H7 (cell line): ENCODE measurements around the gene CFAP92. TPM values are rescaled to one million over a fixed set of nuclear protein-coding genes. Genes with fewer than 3 reads are reported as not detected.
"Not testable (repeated sequence)": the region's sequence is repeated elsewhere in the genome, so short reads cannot be mapped to it uniquely, and the experiment has no call there.

Experiments
- DNase-seq: peaks from one replicate; pipeline ENCODE4 v3.0.0; 2012
- H3K27me3 ChIP-seq: 2 replicates; pipeline ENCODE4 v1.6.0; 2011; ENCODE audit warnings: mild to moderate bottlenecking, low read length; ENCODE audit not compliant: control insufficient read depth, insufficient read depth
- H3K36me3 ChIP-seq: replicated peaks from 2 replicates; pipeline ENCODE4 v1.5.1; 2011; ENCODE audit warnings: low read length; ENCODE audit not compliant: control insufficient read depth, insufficient read depth
- H3K4me3 ChIP-seq: 2 replicates; pipeline ENCODE4 v1.5.1; 2011; ENCODE audit warnings: low read depth, mild to moderate bottlenecking, control low read depth, low read length, moderate library complexity; ENCODE audit not compliant: insufficient read depth
- total RNA-seq: library from RNA; depleted of rRNA; stranded (reverse); fragments of >200 nt; shearing (Covaris generic); gene quantifications from 2 replicates; pipeline ENCODE4 v1.2.3, GENCODE V29; 2014

CFAP92 gene
- total RNA-seq, 1 experiment from 2014 or later = 0.87 TPM

DNA sequence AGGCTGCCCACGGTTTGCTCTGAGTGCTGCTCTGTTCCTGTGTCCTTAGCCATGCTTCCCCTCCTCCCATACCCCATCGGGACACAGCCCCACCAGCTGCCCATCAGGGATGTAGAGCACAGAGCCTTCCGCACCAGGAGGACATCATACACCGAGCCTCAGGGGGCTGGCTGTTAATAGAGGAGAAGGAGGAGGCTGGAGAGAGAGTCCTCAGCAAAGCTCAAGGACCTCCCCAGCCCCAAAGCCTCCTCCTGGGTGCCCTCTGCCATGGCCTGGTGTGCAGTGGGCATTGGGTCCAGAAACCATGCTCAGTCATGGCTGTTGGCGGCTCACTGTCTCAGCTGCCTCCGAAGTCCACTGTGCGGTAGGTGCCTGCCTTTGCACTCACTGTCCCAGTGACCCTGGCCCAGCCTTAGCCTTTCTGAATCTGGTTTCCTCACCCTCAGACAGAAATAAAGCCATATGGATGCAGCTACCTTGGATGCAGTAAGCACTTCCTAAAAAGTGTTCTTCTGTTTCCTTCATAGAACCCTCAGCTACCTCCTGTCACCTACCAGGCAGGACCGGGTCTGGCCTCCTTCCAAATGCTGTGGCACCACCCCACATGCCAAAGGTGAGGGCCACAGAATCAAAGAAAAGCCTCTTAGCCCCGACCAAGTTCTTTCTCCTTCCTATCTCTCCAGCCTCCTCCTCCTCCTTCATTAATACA is 60.5 kb downstream of the CFAP92 start:
- Histone ChIP-seq H3K36me3 (no peaks in the 10 kb centered on the region), H3K27me3 (no peaks in the 10 kb centered on the region), H3K4me3 (no peak overlapping the region)
- DNase-seq = no peak

DNA sequence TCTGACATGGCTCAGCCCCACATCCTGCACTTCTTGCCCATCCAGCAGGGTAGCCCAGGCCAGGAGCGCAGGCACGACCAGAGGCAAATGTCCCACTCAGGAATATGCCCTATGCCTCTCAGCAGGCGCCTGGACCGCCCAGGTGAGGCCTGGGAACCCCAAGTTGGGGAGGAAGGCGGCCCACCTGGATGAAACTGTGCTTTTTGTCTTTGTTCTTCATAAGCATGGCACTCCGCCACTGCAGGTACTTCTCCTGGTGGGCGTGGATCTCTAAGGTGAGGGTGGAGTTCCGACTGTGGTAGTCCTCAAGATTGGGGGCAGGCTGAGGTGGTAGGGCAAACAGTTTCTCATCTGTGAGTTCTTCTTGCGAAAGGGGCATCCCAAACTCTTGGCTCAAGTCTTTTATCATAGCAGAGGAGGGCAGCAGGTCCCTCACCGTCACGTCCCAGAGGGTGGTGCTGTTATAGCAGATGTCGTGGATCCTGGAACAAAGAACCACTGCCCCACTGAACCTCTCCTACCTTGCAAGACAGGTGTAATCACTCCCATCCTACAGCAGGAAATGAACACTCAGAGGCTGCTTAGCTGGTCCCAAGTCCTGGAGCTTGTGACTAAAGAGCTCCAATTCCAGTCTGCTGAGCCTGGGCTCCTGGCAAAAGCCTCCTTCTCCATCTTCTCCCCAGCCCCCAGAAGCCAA is 61.2 kb downstream of the CFAP92 start:
- Histone ChIP-seq H3K27me3 (no peaks in the 10 kb centered on the region), H3K36me3 (no peaks in the 10 kb centered on the region), H3K4me3 (no peak overlapping the region)
- DNase-seq = peak; percentile 37

DNA sequence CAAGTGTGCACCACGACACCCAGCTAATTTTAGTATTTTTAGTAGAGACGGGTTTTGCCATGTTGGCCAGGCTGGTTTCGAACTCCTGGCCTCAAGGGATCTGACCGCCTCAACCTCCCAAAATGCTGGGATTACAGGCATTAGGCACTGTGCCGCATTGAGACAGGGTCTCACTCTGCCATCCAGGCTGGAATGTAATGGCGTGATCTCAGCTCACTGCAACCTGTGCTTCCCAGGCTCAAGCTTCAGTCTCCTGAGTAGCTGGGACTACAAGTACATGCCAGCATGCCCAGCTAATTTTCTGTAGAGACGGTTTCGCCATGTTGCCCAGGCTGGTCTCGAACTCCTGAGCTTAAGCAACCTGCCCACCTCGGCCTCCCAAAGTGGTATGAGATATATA is 62.8 kb downstream of the CFAP92 start:
- no peak for DNase-seq
- Histone ChIP-seq H3K4me3 (no peak overlapping the region), H3K27me3 (no peaks in the 10 kb centered on the region), H3K36me3 (no peaks in the 10 kb centered on the region)

DNA sequence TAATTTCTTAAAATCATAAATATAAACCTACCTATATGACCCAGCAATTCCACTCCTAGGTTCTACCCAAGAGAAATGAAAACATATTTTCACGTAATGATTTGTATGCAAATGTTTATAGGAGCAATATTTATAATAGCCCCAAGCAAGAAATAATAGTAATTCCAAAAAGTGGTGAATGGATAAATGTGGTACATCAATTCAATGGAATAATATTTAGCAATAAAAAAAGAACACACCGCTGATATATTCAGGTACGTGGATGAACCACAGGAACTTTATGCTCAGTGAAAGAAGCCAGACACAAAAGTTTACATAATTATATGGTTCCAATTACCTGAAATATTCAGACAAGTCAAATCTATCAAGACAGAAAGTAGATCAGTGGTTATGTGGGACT is 64.5 kb downstream of the CFAP92 start:
- no peak for DNase-seq
- Histone ChIP-seq H3K27me3 (no peaks in the 10 kb centered on the region), H3K4me3 (no peak overlapping the region), H3K36me3 (no peaks in the 10 kb centered on the region)

DNA sequence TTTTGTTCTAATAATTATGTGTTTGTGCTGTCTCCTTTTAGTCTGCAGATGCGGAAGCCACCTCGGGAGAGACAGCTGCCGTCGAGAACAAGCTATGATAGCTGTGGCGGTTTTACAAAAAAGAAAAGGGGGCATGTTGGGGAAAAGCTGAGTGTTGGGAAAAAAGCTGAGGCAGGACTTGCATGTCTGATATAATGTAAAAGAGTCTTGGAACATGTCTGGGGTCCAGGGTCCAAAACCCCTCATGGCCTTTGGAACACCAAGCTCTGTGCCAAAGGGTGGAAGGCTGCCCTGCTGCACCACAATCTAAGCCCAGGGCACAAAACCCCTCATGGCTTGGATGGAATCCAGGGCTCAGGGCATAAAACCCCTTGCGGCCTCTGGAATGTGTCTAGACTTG is 69.9 kb downstream of the CFAP92 start:
- not testable (repeated sequence) for DNase-seq

DNA sequence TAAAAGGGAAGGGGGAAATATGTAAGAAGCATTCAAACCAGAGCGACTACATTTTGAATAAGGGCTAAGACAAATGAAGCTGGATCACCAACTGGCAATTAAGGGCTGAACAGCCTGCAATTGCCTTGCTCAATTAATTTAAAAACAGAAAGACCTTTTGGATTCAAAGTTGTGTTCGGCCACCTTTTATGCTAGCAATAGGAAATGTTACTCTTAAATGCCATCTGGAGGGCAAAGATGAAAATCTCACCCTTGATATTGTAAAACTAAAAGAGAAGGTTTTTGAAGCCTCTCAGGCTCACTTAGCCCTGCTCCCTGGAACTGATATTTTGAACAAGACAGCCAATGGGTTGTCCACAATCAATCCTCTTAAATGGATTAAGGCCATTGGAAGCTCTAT is 70.3 kb downstream of the CFAP92 start:
- DNase-seq = no peak
- H3K4me3 ChIP-seq = no peak overlapping the region
- no peaks in the 10 kb centered on the region for H3K27me3 ChIP-seq
- H3K36me3 ChIP-seq = no peaks in the 10 kb centered on the region

More for the DNA sequence above, 69.9 kb downstream of the CFAP92 start:
- not testable (repeated sequence) for H3K27me3 ChIP-seq, H3K4me3 ChIP-seq, H3K36me3 ChIP-seq

DNA sequence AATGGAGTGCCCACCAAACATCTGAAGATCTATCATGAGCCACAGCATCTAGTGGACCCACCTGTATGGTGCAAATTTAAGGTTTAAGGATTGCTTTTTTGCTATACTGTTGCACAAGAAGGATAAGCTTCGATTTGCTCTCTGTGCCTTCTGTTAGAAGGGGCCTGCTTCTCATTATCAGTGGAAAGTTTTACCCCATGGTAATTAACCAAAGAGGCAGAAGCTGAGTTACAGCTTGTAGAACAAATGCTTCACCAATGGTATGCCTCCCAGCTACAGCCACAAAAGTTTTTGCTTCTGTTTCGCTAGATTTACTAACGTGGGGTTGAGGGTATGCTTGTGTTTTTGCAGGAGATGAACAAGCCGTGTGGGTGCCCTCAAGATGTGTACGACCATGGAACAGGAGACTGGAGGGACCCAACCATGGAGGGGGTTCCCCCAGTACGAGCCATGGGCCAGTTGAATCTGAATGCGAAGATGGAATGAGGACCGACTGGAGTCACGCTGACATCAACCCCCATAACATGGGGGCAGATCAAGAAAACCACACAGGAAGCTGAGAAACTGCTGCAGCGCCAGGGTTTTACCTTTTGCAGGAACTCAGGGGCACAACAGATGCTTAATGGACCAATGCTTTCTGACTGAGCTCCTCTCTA is 70.9 kb downstream of the CFAP92 start:
- Histone ChIP-seq H3K4me3 (no peak overlapping the region), H3K36me3 (no peaks in the 10 kb centered on the region), H3K27me3 (no peaks in the 10 kb centered on the region)
- DNase-seq = no peak

DNA sequence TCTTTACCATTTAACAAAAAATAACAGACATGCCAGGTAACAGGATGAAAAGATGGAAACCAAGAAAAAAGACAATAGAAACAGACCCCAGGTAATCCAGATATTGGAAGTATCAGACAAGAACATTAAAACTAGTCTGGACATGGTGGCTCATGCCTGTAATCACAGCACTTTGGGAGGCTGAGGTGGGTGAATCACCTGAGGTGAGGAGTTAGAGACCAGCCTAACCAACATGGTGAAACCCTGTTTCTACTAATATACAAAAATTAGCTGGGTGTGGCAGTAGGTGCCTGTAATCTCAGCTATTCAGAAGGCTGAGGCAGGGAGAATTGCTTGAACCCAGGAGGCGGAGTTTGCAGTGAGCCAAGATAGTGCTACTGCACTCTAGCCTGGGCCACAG is 73.9 kb downstream of the CFAP92 start:
- Histone ChIP-seq H3K4me3 (no peak overlapping the region), H3K27me3 (no peaks in the 10 kb centered on the region), H3K36me3 (peaks cover 11% of the 10 kb centered on the region)
- DNase-seq = no peak

DNA sequence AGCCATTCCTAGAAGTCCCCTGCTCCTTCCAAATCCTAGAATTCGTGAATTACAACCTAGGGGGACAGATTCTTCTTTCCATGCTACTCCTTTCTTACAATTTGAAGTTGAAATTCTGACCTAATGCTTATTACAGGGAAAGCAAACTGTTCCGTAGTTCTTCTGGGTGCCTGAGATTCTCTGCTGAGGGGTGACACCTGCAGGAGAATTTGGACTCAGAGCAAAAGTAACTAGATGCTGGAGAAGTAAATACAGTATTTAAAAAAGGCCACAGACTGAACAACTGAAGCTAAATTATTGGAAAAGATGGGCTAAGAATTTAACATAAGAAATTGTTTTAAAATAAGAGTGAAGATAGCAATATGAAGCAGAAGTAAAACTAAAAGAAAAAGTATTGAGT is 76.6 kb downstream of the CFAP92 start:
- no peak for DNase-seq
- no peaks in the 10 kb centered on the region for H3K27me3 ChIP-seq
- H3K4me3 ChIP-seq = no peak overlapping the region
- peaks cover 28% of the 10 kb centered on the region for H3K36me3 ChIP-seq

DNA sequence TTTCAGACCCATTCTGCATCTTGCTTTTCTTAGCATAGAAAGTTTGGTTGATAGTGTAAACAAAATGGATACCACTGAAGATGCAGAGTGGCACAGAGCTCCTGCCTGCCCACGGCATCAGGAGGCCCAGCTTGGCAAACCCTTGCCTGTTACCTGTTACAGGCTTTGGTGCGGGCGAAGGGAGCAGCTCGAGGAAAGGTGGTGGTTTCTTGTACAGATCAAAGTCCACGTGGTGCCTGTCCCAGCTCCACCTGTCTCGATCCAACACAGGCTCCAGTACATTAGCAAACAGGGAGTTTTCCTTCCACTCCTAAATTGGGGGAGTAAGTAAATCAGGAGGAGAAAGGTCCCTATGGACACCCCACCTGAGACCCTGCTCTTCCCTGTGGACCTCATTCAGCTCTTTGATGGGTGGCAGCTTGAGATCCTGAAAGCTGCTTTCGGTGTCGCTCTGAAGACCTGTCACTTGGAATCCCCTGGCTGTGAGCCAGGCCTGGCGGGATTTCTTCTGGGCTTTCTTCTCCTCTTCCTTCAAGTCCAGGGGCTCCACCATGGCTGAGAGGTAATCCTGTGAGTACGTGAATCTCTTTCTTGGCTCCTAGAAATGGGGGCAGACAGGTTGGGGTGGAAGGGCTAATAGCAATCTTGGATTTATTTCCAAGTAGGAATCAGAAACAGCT is 78.8 kb downstream of the CFAP92 start:
- DNase-seq = no peak
- H3K36me3 ChIP-seq = peaks cover 35% of the 10 kb centered on the region
- no peaks in the 10 kb centered on the region for H3K27me3 ChIP-seq
- H3K4me3 ChIP-seq = no peak overlapping the region

DNA sequence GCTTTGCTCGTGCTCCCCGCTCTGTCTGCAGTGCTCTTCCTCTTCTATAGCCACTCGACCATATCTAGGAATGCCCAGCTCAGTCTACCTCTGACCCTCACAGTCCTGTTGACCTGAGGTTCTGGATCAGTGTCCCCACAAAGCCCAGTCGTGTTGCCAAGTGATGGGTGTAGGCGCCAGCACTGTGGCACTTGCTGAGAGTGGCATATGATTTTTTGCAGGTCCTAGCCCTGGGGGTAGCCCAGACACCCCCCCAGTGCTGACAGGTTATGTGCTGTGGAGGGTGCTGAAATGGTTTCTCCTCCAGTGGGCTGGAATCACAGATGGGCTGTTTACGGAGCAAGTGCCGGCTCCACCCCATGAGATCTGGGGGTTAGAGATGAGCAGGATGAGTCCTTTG is 82.0 kb downstream of the CFAP92 start:
- no peak overlapping the region for H3K4me3 ChIP-seq
- H3K36me3 ChIP-seq = peaks cover 42% of the 10 kb centered on the region
- no peaks in the 10 kb centered on the region for H3K27me3 ChIP-seq
- DNase-seq = no peak

DNA sequence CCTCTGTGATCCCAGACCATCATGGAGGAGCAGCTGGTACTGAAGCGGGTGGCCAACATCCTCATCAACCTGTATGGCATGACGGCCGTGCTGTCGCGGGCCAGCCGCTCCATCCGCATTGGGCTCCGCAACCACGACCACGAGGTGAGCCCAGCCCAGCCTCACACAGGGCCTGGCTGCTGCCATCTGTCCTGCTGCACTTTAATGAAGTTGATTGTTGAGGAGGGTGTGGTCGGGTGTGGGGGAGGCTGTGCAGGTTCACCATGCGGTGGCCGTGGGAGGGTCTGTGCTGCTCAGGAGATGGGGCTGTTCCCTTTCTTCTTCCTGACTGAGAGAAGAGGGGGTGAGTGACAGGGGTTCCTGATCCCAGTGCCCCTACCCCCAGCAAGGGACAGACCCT is 83.9 kb downstream of the CFAP92 start:
- DNase-seq = no peak
- H3K36me3 ChIP-seq = peaks cover 40% of the 10 kb centered on the region
- no peaks in the 10 kb centered on the region for H3K27me3 ChIP-seq
- no peak overlapping the region for H3K4me3 ChIP-seq

DNA sequence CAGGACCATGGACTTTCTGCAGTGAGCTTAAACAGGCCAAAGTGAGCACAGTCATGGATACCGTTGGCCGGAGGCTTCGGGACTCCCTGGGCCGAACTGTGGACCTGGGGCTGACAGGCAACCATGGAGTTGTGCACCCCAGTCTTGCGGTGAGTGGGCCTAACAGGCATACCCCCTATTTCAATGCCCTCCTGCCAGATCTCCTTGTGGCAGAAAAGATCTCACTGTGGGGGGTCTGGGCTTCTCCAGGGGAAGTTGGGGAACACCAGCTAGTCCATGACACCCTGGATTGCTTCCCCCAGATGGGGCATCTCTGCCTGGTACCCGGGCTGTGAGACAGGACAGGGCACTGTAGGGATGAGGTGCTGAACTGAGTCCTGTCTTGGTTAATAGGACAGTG is 84.9 kb downstream of the CFAP92 start:
- DNase-seq = no peak
- peaks cover 38% of the 10 kb centered on the region for H3K36me3 ChIP-seq
- no peak overlapping the region for H3K4me3 ChIP-seq
- no peaks in the 10 kb centered on the region for H3K27me3 ChIP-seq

DNA sequence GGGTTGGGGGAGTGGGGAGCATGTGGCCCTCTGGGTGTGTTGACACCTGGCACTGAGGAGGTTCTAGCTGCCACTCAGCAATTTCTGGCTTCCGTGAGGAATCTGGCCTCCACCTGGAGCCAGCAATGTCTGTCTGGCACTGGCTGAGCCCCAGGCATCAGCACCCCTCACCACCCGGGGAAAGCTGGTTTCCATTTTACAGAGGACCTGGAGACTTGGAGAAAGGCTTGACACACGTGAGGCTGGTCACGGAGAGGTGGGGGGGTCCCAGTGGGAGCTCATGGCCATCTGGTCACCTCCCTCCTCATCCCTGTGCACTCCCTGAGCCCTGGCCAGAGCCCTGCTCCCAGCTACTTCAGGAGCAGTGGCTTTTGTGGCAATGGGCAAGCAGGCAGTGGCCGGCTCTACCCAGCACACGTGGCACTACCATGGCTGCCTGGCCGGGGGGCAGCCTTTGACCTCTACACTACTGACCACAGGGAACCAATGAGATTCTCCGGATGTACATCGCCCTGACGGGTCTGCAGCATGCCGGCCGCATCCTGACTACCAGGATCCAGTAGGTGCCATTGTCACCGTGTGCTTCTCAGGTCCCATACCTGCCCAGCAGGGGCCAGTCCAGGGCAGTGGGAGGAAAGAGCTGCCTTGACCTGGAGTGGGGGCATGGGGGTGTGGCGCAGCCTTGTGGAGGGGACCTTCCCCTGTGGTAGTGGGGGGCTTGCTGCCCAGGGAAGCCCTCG is 86.0 kb downstream of the CFAP92 start:
- Histone ChIP-seq H3K27me3 (no peaks in the 10 kb centered on the region), H3K36me3 (peaks cover 39% of the 10 kb centered on the region), H3K4me3 (no peak overlapping the region)
- DNase-seq = no peak
